HG02938 (cell line): ENCODE data around the gene UROS.

Experiments
- ATAC-seq: cut with Tn5 transposase; IDR thresholded peaks from one replicate; pipeline ENCODE4 v1.9.1; 2021; ENCODE audit warnings: mild to moderate bottlenecking, moderate library complexity; ENCODE audit not compliant: unreplicated experiment

Gene UROS

GRCh38 chr10:125769175-125769574, 53.9 kb downstream of the UROS start:
- ATAC-seq = no peak

- no peak for ATAC-seq
Measured at GRCh38 chr10:125768219-125768855, 54.7 kb downstream of the UROS start.

- ATAC-seq = no peak
Measured at GRCh38 chr10:125766511-125766910, 56.5 kb downstream of the UROS start.

GRCh38 chr10:125765835-125766234, 57.2 kb downstream of the UROS start:
- ATAC-seq = no peak

GRCh38 chr10:125762692-125763648, 60.1 kb downstream of the UROS start:
- ATAC-seq = no peak

GRCh38 chr10:125761961-125762360, 61.1 kb downstream of the UROS start:
- ATAC-seq = no peak

- ATAC-seq = no peak
Measured at GRCh38 chr10:125757742-125758141, 65.3 kb downstream of the UROS start.

GRCh38 chr10:125756853-125757487, 66.1 kb downstream of the UROS start:
- no peak for ATAC-seq

GRCh38 chr10:125756196-125756595, 66.9 kb downstream of the UROS start:
- no peak for ATAC-seq

GRCh38 chr10:125747417-125747816, 75.6 kb downstream of the UROS start:
- ATAC-seq = no peak

- ATAC-seq = no peak
Measured at GRCh38 chr10:125744909-125745308, 78.1 kb downstream of the UROS start.

GRCh38 chr10:125742465-125742864, 80.6 kb downstream of the UROS start:
- ATAC-seq = no peak

- ATAC-seq = no peak
Measured at GRCh38 chr10:125739994-125740679, 82.9 kb downstream of the UROS start.
